Hematopoietic multipotent progenitor cell (in vitro differentiated cells): Measurements from ENCODE around the gene NEDD8. TPM values are rescaled to one million over a fixed set of nuclear protein-coding genes. Genes with fewer than 3 reads are reported as not detected.
A peak's percentile ranks its signal among the peaks of the same experiment; 100 is the strongest.
"Not testable (repeated sequence)": the region's sequence is repeated elsewhere in the genome, so short reads cannot be mapped to it uniquely, and the experiment has no call there.

Experiments used
- DNase-seq, 3 donors: peaks; one replicate each; pipeline ENCODE4 v3.0.0-alpha.2; 2011 to 2015; ENCODE audit warnings: low read depth in 2 of 3, low spot score in 2 of 3
- total RNA-seq: library from RNA; depleted of rRNA; stranded (reverse); fragments of >200 nt; gene quantifications from one replicate; pipeline ENCODE4 v1.2.3, GENCODE V29; 2012

The NEDD8 gene
- total RNA-seq, 1 donor, result 55.2 TPM

DNA sequence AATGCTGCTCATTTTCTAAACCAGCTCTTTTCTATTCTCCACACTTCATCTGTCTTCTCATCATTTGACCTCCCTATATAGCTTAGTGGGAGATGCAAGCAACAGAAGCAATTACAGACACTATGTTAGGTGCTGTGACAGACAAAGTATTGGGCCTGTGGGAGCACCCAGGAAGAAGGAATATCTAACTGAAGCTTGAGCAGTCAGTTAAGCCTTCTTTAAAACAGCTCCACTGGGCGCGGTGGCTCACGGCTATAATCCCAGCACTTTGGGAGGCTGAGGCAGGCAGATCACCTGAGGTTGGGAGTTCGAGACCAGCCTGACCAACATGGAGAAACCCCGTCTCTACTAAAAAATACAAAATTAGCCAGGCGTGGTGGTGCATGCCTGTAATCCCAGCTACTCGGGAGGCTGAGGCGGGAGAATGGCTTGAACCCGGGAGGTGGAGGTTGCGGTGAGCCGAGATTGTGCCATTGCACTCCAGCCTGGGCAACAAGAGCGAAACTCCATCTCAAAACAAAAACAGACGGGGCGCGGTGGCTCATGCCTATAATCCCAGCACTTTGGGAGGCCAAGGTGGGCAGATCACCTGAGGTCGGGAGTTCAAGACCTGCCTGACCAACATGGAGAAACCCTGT is 28.8 kb downstream of the NEDD8 start:
- not testable (repeated sequence) for DNase-seq

DNA sequence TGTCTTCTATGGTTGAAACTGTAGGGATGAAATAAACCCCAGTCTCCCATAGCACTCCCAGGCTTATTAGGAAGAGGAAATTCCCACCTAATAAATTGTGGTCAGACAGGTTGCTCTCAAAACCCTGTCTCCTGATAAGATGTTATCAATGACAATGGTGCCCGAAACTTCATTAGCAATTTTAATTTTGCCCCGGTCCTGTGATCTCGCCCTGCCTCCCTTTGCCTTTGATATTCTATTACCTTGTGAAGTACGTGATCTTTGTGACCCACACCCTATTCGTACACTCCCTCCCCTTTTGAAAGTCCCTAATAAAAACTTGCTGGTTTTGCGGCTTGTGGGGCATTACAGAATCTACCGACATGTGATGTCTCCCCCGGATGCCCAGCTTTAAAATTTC is 29.6 kb downstream of the NEDD8 start:
- DNase-seq, result not testable (repeated sequence)

DNA sequence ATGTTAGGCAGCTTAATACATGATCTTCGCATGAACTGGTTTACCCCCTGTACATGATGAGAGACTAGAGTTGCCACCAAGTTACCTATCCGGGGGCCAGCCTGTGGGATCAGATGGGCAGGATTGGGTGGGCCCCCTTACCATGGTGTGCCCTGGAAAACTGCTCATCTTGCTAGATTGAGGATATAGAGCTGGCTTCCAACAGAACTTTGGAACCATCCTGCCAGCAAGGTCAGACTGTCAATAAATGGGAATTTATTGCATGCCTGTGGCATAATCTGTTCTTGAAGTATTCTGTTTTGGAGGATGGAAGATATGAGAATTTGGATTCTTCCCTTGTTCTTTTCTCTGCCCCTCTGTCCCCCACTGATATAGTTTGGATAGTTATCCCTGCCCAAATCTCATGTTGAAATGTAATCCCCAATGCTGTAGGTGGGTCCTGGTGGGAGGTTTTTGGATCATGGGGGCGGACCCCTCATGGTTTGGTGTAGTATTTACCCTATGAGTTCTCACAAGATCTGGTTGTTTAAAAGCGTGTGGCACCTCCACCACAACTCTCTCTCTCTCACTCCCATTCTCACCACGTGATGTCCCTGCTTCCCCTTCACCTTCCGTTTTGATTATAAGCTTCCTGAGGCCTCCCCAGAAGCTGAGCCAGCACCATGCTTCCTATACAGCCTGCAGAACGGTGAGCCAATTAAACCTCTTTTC is 33.2 kb downstream of the NEDD8 start:
- no peak for DNase-seq

DNA sequence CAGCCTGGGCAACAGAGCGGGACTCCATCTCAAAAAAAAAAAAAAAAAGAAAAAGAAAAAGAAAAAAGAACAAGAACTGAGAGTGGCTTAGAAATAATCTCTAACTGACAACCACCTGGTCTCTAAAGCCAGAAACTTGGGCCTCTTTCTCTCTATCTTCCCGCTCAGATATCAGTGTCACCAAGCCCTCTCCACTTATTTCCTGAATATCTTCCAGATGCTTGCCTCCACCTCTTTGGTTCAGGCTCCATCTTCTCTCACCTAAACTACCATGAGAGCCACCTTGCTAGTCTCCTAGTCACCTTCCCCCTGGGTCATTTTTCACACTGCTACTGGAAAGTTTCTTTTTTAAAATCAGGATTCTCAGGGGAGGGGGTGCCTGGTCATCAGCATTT is 35.1 kb downstream of the NEDD8 start:
- no peak for DNase-seq

DNA sequence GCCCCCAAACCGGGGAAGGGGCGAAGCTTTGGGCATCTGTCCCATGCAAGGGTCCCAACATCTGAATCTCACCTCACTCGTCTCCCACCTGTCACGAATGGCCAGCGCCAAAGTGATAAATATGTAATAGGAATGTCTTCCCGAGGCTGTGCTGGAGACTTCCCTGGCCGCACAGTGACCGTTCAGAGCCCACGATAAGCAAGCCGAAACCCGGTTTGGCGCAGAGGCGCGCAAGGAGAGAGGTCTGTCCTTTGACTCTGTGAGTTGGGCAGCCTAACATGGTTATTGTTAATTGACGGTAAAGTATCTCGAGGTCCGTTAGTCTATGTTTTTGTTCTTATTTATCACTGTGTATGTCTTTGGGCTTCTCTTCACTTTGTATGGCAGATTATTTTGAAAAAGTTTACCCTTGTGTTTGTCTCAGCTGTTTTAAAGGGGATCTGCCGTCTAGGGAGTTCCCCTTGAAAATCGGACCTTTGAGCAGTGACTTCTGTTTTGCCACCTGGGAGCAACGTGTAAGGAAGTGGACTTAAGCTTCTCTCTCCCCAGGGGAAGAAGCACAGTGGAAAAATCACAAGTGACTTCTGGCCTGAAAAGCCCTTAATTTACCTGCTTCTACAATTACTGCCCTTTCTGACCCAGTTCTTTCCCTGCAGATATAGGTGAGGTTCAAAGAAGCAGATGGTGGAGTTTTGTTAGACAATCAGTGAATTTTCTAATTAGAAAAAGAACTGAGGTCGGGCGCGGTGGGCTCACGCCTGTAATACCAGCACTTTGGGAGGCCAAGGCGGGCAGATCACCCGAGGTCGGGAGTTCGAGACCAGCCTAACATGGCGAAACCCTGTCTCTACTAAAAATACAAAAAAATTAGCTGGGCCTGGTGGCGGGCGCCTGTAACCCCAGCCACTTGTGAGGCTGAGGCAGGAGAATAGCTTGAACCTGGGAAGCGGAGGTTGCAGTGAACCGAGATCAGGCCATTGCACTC is 35.8 kb downstream of the NEDD8 start:
- peak in 1 of 3 donors; percentile 26 for DNase-seq

DNA sequence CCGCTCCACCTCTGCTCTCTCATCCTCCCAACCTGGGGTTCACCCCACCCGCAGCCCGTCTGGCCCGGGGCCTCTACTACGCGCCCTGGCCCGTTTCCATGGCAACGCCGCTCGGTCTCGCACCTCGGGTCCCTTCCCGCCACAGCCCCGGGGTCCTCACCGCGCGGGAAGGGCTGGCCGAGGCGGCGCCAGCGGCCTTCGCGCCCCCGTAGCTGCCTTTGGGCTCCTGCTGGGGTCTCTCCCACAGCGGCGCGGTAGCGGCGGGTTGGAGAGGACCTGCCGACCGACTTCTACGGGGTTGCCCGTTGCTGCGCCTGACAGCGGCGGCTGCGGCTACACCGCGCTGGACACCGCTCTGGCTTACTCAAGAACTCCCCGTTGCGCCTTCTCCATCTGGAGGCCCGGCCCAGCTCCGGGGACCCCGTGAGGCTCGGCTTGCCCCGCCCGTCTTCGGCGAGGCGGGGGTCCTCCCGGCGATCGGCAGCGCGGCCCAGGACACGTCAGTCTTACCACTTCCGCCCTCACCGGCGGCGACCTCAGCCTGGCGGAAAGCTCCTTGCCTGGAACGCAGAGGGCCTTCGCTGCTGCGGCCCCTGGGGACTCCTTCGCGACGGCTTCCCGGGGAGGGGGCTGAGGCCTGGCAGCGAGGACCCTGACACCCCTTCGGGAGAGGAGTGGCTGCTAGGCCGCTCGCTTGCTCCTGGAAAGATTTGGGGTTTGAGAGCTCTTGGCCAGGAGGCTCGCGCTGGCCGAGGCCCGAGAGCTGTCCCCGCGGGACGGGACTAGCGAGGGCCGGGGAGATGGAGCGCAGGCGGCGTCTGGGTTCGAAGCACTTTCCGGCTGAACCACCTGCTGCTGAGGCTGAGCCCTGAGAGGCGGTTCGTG is 36.7 kb downstream of the NEDD8 start, which contains the start of gene TM9SF1:
TM9SF1 (minus strand) TSS at position 256 of the 885 bp plus-strand sequence. CDS start 422 bp downstream, outside the sequence.
- peak; percentile 80 to 92 (median 90) for DNase-seq

DNA sequence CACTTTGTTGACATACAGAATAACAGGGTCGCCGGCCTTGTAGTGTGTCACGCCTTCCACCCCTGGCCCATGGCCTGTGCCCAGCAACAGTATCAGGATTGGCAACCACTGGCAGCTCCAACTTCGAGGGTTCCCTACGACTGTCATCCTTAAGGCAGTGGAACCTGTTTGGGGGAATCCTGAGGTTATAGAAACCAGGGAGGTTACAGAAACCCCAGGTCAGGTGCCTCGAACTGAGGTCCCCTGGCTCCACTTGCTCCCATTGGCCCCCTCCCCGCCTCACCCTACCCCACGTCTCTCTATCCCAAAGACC is 37.3 kb downstream of the NEDD8 start:
- DNase-seq, result no peak

DNA sequence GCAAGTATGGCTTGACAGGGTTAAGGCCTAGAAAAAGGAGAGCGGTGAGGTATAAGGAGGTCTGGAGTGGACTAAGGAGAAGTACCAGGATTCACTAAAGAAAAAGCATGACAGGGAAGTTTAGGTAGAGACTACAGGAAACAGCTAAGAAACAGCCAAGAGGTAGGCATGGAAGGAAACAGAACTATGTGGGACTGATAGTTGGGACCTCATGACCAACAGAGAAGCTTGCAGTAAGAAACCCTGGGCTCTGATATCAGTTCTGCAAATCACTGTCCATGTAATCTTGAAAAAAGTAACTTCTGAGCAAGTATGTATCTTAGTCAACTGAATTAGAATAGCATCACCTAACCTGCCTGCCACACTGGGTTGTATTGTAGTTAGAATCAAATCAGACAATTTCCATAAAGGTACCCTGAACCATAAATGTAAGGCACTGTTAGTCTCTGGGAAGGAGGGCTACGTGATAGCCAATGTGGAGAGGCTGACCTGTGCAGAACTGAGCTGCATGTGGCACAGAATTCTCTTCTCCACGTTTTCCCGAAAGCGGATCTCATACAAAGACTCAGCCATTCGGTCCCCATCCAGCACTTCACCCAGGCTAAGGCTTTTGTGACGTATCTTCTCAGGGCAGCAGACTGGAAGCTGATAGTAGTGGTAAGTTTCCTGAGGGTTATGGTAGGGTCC is 37.8 kb downstream of the NEDD8 start:
- DNase-seq, result no peak

DNA sequence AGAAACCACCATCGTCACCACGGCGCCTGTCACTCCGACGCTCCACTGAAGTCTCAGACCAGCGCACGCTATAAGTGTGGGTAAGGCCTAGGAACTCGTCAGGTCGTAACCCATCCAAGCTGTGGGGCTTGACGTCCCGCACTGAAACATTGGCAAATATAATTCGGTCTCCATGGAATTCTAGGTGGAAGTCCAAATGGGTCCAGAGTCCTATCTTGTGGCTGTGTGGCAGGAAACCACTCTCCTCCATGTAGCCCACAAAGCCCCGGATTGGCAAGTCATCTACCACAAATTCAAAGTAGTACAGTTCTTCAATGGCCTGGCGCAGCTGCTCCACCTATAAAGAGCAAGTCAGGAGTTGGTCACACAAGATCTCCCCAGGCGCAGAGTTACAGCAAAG is 39.2 kb downstream of the NEDD8 start:
- no peak for DNase-seq

DNA sequence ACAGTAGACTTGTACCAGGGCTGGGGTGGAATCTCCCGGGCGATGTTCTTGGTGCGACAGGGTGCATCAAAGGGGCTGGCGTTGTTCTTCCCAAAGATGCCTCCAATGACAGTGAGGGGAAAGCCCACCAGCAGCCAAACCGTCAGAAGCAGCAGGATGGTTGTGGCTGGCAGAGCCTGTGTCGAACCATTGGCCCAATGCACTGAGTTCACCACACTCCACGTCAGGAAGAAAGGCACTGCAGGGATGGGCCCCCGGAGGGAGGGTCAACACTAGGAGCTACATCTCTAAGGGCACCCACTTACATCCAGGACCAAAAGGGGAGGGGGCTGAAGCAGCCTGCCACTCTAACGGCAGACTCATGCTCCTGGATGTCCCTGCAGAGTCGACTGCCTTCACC is 41.8 kb downstream of the NEDD8 start:
- no peak for DNase-seq

DNA sequence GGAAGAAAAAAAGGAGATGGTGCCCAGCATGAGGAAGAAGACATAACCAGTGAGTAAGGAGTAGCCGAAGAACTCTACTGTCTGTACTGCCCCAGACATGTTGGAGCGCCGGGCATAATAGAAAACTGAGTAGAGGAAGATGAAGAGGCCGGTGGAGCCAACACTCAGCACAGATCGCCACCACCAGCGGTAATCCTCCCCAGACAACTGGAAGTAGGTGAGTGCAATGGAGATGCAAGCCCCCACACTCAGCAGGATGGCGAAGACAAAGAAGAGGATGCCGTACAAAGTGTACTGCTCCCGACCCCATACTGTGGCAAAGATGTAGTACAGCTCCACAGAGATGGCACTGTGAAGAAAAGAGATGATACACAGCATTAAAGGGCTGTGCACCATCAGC is 42.7 kb downstream of the NEDD8 start:
- DNase-seq, result no peak

DNA sequence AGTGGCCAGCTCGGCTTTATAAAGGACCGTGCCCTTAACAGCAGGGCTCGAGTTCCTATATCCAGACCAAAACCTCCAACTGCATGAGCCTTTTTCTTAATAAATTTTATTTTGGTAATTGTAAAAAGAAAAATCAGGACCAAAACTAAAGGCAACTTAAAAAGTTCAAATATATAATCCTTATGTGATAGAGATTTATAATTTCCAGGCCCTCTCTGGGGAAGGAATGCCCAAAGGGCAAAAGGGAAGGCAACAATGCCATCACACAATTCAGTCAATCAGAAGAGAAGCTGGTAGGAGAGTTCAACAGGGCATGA is 43.1 kb downstream of the NEDD8 start:
- DNase-seq, result no peak

DNA sequence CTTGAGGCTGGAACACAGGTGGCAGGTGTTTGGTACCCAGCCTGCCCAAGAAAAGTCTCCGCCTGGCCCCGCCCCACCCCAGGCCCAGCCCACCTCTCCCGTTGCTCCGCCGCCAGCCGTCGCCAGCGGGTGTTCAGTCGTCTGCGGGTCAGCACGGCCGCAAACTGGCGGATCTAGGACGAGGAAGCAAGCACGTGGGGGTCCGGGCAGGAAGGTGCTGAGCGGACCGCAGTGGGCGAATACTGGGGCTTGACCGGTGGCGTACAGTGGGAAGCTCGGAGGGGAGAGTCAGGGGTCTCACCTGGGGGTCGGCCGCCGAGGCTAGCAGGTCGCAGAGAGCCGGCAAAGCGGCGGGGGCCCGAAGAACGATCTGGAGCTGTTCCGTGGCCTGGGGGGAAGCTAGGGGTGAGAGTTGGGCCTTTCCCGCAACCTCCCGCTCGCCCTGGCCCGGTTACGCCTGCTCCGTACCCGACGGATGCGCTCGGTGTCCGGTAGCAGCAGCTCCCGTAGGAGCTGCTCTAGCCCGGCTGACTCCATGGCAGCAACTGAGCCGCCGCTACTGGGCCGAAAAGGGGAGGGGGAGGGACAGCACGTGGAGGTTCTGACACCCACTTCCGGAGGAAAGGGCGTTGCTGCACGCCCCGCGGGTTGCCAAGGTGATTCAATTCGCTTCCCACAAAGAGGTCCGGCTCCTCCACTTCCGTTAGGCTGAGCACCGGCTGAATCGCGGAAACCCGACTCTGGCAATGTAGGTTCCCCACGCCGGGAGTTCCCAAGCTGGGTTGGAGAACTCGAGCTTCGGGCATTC is 43.7 kb downstream of the NEDD8 start, which contains the start of gene IPO4:
IPO4 (minus strand) TSS at position 566 of the 808 bp plus-strand sequence; CDS start at position 537, 29 bp downstream.
- DNase-seq, result peak; percentile 86 to 97 (median 97)

DNA sequence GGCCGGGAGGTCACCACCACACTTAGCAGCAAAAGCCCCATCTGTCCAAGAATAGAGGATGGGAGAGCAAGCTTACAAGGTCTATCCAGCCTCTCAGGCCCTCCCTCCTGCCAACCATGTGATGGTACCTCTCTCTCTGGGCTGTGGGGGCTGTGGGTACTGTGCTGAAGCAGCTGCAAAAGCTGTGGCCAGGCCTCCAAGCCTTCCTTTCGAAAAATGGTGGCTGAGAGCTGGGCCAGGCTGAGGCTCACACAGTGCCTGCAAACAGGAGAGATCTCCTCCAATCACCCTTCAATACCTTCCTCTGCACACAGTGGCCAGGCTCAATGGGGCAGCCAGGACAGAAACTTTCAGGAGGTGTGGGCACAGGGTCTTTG is 44.6 kb downstream of the NEDD8 start:
- DNase-seq, result no peak

DNA sequence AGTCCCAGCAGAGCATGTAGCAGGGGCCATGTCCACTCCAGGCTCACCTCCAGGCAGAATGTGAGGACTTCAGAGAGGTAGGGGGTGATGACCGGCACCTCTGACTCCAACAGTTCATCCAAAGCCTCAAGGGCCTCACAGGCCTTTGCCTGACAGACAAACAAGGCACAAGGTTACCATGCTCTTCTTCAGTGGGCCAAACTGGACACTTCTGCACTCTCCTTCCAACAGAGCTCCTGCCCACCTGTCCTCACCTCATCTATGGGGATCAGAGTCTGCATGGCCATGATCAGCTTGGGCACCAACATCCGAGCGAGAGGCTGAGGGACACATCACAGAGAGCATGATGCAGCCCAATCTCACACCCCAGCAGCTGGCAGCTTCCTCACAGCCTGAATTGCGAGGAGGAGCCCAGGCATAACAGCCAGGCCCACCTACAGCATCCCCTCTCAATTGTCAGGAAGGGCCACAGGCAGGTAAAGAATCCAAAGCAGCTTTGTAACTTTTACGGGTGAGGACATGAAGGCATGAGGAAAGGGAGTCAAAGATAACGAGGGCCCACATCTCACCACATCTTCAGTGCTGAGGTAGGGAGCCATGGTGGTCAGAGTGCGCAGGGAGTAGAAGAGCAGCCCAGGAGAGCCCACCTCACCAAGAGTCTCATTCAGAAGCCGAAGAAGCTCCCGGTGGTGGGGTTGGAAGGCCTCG is 45.2 kb downstream of the NEDD8 start:
- DNase-seq, result no peak

DNA sequence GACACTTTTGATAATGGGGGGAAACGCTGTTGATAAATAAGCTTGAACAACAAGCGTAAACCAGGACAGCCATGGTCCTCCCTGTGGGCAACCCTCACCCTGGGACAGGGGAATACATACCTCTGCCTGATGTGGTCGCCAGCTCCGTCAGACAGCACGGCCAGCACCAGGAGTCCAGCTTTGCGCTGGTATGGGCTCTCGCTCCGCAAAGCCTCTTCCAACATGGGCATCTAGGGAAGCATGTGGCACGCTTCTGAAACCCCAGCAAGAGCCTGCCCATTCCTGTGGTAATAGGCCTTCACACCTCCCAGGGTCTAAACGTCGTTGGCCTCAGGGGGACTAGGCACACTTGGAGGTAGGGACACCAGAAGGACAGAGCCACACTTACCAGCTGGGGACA is 46.4 kb downstream of the NEDD8 start:
- no peak for DNase-seq

DNA sequence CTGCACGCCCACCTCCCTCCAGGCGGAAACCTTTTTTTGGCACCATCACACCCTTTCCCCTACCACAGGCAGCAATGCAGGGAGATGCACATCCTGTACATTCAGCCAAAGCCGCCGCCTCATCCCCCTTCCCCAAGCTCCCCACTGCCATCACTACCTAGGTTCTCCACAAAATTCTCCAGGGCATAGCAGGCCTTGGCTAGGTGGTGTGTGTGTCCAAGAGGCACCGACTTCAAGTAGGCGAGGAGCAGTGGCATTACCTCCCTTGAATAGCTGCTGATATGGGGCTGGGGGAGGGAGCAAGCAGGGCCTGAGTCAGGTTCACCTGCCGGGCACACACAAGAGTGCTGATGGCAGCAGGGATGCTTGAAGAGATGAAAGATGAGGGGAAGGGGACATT is 47.1 kb downstream of the NEDD8 start:
- DNase-seq, result no peak
